Activated CD4-positive, alpha-beta T cell treated with anti-CD3 and anti-CD28 coated beads for 24 hours (primary cell): ENCODE data around the gene GOLGA1.
"Not testable (repeated sequence)": the region's sequence is repeated elsewhere in the genome, so short reads cannot be mapped to it uniquely, and the experiment has no call there.

Source experiments
- DNase-seq, 2 donors: peaks; one replicate each; pipeline ENCODE4 v3.0.0-alpha.2; 2020; ENCODE audit warnings: low read depth in 2 of 2

The GOLGA1 gene

GRCh38 chr9:124858330-124859046, 82.4 kb downstream of the GOLGA1 start:
- DNase-seq = no peak

- no peak for DNase-seq
These were observed 83.2 kb downstream of the GOLGA1 start for GRCh38 chr9:124857533-124858162.

GRCh38 chr9:124855944-124856765, 84.7 kb downstream of the GOLGA1 start:
- no peak for DNase-seq

GRCh38 chr9:124855566-124855943, 85.3 kb downstream of the GOLGA1 start:
- no peak for DNase-seq

- DNase-seq = no peak
These were observed 86.1 kb downstream of the GOLGA1 start for GRCh38 chr9:124854822-124855221.

- no peak for DNase-seq
These were observed 86.7 kb downstream of the GOLGA1 start for GRCh38 chr9:124854161-124854560.

- no peak for DNase-seq
These were observed 87.2 kb downstream of the GOLGA1 start for GRCh38 chr9:124853605-124854143.

- DNase-seq = peak; percentile 56 to 62
These were observed 87.9 kb downstream of the GOLGA1 start, which contains the start of gene WDR38 for GRCh38 chr9:124852829-124853531. TSS of gene WDR38 (plus strand) at chr9:124853460. CDS start at chr9:124853532, 72 bp downstream.

- no peak for DNase-seq
These were observed 88.6 kb downstream of the GOLGA1 start for GRCh38 chr9:124852121-124852828.

GRCh38 chr9:124849801-124850200, 91.1 kb downstream of the GOLGA1 start:
- no peak for DNase-seq

GRCh38 chr9:124846969-124847368, 93.9 kb downstream of the GOLGA1 start:
- DNase-seq = no peak

GRCh38 chr9:124846467-124846866, 94.4 kb downstream of the GOLGA1 start:
- DNase-seq = not testable (repeated sequence)

GRCh38 chr9:124844291-124844690, 96.6 kb downstream of the GOLGA1 start:
- no peak for DNase-seq

- no peak for DNase-seq
These were observed 97.3 kb downstream of the GOLGA1 start for GRCh38 chr9:124843456-124844034.

- DNase-seq = no peak
These were observed 99.6 kb downstream of the GOLGA1 start for GRCh38 chr9:124841075-124841821.

- no peak for DNase-seq
These were observed 100.5 kb downstream of the GOLGA1 start for GRCh38 chr9:124840300-124840833.

- no peak for DNase-seq
These were observed 101.1 kb downstream of the GOLGA1 start for GRCh38 chr9:124839612-124840299.

- not testable (repeated sequence) for DNase-seq
These were observed 102.2 kb downstream of the GOLGA1 start for GRCh38 chr9:124838567-124839275.
